SHP77 (cell line): ENCODE results near the gene MYDGF.
"Not testable (repeated sequence)": the region's sequence is repeated elsewhere in the genome, so short reads cannot be mapped to it uniquely, and the experiment has no call there.

Source experiments
- DNase-seq, 2 experiments: peaks; one replicate each; lab custom pipeline; 2025; lab: John Stamatoyannopoulos, UW

MYDGF gene

GRCh38 chr19:4669723-4670480, at the start of gene MYDGF:
Gene MYDGF, minus strand, starts transcription at chr19:4670342. Its CDS starts 8 bp downstream, at chr19:4670334.
- DNase-seq: peak; percentile 76 to 92

DNA sequence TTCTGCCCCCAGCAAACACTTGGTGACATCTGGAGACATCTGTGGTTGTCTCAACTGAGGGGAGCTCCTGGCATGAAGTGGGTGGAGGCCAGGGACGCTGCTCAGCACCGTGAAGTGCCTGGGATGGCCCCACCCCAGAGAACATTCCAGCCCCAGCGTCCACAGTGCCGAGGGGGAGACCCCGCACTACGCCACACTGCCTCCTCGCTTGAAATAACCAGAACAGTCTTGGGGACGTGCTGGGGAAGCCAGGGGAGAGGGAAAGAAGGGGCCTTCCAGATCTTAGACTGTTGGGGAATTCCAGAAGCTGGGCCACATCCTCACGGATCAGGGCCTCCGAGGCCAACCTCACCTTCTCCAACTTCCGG, 49.3 kb upstream of the MYDGF start:
- no peak for DNase-seq

DNA sequence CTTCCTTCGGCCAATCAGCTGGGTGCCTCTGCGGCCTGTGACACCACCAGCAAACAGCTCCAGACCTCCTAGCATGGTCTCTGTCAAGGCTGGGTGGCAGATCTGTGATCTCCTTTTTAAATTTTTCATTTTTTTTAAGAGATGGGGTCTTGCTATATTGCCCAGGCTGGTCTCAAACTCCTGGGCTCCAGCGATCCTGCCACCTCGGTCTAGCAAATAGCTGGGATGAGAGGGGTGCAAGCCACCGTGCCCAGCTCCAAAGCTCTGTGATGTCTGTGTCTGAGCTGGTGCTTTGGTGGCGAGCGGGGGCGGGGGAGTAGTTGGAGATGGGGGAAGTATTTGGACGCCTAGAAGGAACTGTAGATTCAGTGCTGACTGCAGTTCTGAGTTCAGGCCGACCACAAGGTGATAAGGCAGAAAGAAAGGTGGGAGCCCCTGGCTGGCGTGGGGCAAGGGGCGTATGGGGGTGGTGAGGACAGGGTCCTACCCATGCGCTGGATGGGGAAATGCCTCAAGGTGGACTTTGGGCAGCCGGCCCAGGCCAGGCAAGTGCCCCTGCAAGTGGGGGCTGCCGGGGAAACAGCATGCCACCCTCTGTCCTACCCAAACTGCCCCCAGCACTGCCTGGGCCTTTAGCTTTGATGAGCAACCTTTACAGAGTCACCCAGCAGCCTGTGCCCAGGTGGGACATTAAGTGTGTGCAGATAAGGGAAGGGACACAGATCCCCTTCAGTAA, 48.0 kb upstream of the MYDGF start:
- DNase-seq: no peak

- peak; percentile 38 to 42 for DNase-seq
These were observed 47.2 kb upstream of the MYDGF start for GRCh38 chr19:4717191-4717965.

DNA sequence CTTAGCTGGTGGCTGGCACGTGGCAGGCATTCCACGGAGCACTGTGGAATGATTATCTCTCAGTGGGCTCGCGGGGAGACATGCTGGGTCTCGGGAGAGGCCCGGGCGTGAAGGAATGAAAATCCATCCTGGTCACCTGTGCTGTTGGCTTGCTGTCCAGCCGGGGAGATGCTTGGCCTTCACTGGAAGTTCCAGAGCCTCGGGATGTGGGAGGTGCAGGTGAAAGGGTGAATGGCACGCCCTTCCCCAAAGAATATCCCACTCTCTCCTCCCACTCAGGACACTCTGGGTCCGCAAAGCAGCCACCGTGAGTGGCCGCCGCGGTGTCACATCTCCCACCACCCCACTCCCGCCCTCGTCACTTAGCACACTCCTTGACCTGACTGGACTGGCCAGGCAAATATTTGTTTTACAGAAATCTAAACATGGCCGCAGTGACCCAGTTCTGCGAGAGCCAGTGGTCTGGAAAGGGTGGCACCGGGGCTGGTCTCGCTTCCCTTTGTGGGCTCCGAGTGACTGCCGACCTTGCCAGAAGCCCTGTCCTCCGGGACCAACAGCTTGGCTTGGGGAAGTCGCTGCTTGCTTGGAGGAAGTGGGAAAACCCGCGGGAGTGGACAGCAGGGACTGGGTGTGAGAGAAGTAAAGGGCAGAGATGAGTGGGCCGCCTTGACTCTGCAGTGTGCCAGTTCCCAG, 45.5 kb upstream of the MYDGF start:
- peak in 1 of 2 experiments; percentile 12 for DNase-seq

GRCh38 chr19:4715178-4715528, 45.0 kb upstream of the MYDGF start:
- not testable (repeated sequence) for DNase-seq

- DNase-seq: no peak
These were observed 43.9 kb upstream of the MYDGF start for GRCh38 chr19:4714016-4714415.

- no peak for DNase-seq
These were observed 43.3 kb upstream of the MYDGF start for GRCh38 chr19:4713384-4713951.

GRCh38 chr19:4712771-4713170, 42.6 kb upstream of the MYDGF start:
- no peak for DNase-seq

DNA sequence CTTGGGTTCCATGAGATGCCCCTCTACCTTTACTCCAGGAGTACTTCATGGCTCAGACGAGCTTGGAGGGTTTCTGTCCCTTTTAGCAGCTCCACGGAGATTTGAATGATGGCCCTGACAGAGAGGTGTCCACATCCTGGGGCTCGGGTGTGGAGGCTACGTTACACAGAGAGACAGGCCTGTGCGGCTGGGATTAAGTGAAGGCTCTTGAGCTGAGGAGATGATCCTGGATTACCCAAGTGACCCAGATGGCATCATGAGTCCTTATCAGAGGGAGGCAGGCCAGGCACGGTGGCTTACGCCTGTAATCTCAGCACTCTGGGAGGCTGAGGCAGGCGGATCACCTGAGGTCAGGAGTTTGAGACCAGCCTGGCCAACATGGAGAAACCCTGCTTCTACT, 41.1 kb upstream of the MYDGF start:
- DNase-seq: no peak

DNA sequence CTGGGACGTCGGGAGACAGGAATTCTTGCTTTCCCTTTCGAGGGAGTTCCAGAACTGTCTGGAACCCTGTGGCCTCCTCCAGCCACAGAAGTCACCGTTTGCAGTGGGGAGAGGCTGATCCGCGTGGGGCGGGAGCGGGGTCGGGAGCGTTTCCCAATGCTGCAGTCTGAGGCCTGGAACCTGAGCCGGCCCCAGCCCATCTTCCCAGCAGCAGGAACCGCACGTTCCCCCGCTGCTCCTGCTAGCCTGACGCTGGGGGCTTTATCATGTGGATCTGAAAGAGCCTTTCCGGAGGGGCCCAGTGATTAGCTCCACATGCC, 40.1 kb upstream of the MYDGF start:
- no peak for DNase-seq

GRCh38 chr19:4709440-4710280, 39.5 kb upstream of the MYDGF start:
- no peak for DNase-seq

- DNase-seq: no peak
These were observed 38.0 kb upstream of the MYDGF start for GRCh38 chr19:4707956-4708650.

DNA sequence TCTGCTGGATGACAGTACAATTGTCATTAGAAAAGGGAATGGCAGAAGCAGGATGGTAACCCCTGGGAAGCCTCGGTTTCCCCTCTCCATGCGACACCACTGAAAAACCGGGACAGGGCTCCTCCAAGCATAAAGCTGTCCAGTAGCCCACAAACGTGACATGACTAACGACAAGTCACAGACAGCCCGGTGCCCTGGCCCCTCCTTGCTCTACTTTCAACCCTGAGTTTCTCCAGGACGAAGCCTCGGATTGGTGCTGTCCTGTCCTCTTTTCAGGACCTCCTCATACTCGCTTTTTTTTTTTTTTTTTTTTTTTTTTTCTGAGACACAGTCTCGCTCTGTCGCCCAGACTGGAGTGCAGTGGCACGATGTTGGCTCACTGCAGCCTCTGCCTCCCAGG, 37.2 kb upstream of the MYDGF start:
- no peak for DNase-seq

GRCh38 chr19:4705413-4706131, 35.4 kb upstream of the MYDGF start:
- DNase-seq: no peak

GRCh38 chr19:4704317-4704673, 34.2 kb upstream of the MYDGF start:
- DNase-seq: no peak

DNA sequence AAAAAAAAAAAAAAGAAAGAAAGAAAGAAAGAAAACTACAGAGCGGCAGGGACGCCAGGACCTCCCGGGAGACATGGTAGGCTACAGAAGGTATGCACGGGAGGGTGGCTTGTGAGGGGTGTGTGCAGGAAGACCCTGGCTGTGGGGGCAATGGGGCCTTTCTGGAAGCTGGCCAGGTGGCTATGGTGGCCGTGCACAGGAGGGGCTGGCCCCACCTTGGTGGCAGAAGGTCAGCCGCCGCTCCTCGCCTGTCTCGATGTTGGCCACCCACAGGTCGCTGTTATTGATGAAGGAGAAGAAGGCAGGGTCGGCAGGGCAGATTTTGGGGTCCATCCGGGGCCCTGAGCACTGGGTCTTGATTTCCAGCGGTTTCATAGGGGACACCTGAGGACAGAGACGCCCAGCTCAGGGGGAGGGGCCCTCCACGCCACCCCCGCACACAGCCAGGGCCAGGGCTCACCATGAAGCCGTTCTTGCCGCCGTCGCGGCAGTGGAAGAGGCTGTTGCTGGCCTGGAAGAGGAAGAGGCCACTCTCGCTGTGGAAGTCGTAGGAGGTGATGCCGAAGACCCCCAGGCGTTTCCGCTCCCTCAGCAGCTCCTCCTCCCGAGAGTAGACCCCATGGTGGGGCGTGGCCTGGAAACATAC, 33.7 kb upstream of the MYDGF start:
- DNase-seq: no peak

- DNase-seq: no peak
These were observed 32.6 kb upstream of the MYDGF start for GRCh38 chr19:4702764-4703163.

DNA sequence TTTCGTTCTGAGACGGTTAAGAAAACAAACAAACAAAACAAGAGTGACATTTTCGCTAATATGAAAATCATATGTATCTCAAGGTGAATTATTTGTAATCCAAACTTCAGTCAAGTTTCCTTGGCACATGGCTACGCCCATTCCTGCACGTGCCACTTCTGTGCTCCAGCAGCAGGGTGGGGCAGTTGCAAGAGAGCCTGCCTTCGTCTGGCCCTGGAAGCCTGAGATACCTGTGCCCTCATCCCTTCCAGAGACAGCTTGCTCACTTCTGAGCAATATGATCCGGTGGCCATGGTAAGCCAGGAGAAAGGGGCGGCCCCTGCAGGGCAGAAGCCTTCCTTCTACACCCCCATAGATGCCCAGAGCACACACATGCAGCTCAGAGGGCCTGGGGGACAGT, 31.4 kb upstream of the MYDGF start:
- no peak for DNase-seq

GRCh38 chr19:4700693-4700970, 30.5 kb upstream of the MYDGF start:
- DNase-seq: no peak
